Raji (cell line): ENCODE data around the gene ARHGAP8.

Experiments
- POLR2A ChIP-seq: IDR thresholded peaks from 2 replicates; pipeline ENCODE4 v1.6.1; 2011; ENCODE audit warnings: low read depth, low read length, control low read depth; ENCODE audit not compliant: insufficient read depth

ARHGAP8 gene

GRCh38 chr22:44765571-44766285, 13.4 kb downstream of the ARHGAP8 start:
- TF ChIP-seq POLR2A, result no peak

GRCh38 chr22:44773082-44773481, 20.7 kb downstream of the ARHGAP8 start:
- TF ChIP-seq POLR2A, result no peak

DNA sequence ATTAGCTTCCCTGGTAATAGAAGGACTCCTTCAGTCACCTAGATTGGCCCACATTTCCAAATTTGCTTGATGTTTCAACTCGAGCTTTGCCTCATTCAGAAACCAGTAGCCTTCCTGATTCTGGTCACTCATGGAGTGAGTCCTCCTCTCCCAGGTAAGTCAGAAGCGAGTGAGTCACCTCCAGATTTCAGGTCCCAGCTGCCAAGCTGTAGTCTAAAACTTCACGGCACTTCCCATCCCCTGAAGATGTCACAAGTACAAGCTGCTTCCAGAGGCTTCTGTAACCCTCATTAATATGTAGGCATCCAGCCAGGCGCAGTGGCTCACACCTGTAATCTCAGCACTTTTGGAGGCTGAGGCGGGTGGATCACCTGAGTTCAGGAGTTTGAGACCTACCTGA, 23.5 kb downstream of the ARHGAP8 start:
- TF ChIP-seq POLR2A, result no peak

GRCh38 chr22:44776605-44777363, 24.4 kb downstream of the ARHGAP8 start:
- no peak for TF ChIP-seq POLR2A

DNA sequence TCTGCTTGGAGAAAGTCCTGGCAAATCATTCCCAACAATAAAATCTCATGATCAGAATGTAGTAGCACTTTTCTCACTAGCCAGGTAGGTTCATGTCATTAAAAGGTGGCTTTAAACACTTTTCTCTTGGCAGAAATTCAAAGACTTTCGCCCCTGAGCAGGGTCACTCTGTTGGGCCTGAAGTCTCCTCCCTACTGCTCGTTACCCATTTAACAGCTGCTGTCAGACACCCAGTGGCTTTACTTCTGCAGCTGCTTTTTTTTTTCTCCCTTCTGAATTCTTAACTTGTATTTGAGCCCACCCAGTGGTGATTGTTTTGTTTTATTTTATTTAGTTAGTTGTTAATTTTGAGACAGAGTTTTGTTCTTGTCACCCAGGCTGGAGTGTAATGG, 25.0 kb downstream of the ARHGAP8 start:
- no peak for TF ChIP-seq POLR2A

GRCh38 chr22:44780876-44781449, 28.6 kb downstream of the ARHGAP8 start:
- TF ChIP-seq POLR2A, result no peak

DNA sequence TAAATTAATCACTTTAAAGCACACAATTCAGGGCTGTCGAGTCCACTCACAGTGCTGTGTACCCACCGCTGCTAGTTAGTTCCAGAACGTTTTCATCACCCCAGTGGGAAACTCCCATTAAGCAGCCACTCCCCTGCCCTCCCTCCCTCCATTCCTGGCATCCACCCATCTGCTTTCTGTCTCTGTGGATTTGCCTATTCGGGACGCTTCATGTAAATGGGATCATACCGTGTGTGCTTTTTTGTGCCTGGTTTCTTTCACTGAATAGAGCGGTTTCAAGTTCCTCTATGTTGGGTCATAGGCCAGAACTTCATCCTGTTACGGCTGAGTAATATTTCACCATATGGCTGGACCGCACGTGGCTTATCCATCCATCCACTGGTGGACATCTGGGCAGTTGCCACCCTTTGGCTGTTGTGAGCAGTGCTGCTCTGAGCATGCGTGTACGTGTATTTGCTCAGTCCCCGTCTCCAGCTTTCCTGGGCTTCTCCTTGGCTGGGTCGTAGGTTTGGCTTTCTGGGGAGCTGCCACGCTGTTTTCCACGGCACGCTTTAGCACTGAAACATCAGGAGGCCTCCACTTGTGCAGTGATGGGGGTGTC, 30.1 kb downstream of the ARHGAP8 start:
- TF ChIP-seq POLR2A, result no peak

- no peak for TF ChIP-seq POLR2A
Measured at GRCh38 chr22:44783091-44783490, 30.7 kb downstream of the ARHGAP8 start.

GRCh38 chr22:44783581-44783980, 31.2 kb downstream of the ARHGAP8 start:
- no peak for TF ChIP-seq POLR2A

DNA sequence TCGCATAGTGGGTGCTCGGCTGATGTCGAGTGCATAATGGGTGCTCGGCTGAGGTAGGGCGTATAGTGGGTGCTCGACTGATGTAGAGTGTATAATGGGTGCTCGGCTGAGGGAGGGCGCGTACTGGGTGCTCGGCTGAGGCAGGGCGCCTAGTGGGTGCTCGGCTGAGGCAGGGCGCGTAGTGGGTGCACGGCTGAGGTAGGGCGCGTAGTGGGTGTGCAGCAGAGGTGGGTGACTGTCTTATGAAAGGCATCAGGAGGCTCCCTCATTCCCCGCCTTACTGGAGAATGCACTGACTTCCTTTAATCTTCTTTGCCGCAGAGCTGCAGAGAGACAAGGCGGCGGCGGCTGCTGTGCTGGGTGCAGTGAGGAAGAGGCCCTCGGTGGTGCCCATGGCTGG, 33.8 kb downstream of the ARHGAP8 start:
- no peak for TF ChIP-seq POLR2A

- no peak for TF ChIP-seq POLR2A
Measured at GRCh38 chr22:44786610-44787009, 34.2 kb downstream of the ARHGAP8 start.

GRCh38 chr22:44787832-44788231, 35.5 kb downstream of the ARHGAP8 start:
- no peak for TF ChIP-seq POLR2A

DNA sequence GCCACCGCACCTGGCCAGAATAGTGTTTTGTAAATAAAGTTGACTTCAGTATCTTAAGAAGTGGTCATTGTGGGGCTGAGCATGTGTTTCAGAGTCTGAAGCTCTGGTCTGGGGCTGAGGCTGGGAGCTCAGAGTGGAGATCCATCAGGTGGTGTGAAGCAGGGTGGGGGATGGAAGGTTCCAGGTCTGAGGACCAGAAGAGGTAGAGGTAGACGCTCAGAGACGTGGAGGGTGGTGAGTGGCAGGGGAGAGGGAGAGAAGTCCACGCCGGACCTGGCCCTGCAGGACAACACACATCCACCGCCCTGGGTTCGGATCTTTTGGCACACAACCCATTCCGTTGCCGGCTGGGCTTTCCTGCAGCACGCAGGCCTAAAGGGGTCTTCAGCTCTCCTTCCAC, 40.7 kb downstream of the ARHGAP8 start:
- TF ChIP-seq POLR2A, result no peak

DNA sequence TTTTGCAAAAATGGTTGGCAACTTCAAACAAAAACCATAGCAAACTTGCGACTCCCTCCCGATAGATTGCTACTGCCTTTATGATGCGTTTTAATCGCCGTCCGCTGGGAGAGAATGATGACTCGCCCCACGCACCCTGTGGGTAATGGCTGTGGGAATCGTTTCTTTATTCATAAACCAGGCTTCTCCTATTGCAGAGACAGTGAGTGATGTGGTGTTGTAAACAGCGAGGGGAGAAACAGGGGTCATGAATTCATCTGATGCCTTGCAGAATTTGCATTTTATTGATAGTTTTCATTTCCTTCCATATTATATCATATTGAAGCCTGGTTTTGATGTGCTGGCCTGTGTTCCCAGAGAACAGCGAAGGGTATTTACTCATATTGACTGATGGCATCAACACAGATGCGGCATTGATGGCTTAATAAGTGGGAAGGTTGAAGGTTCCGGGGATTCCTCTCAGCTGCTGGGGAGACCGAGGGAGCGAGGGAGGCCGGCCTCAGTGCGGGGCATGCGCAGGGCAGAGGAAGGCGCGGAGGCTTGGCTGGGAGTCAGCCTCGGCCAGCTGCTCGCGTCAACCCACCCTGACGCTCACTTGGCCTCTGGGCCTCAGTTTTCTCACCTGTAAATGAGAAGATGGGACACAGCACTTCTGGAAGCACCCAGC, 41.3 kb downstream of the ARHGAP8 start:
- TF ChIP-seq POLR2A, result no peak
